H1 (cell line): ENCODE results near the gene TSEN2. TPM values are rescaled to one million over a fixed set of nuclear protein-coding genes. Genes with fewer than 3 reads are reported as not detected.
A peak's percentile ranks its signal among the peaks of the same experiment; 100 is the strongest.

ENCODE experiments used
- CTCF ChIA-PET: fragments of 300-600 bp; sonication (Branson Sonifier 250); formaldehyde crosslinking; loops from one replicate; lab custom pipeline; 2021; ENCODE audit not compliant: partially characterized antibody; lab: Charles Lee
- POLR2A ChIA-PET: fragments of 300-600 bp; sonication (Branson Sonifier 250); formaldehyde crosslinking; loops from one replicate; lab custom pipeline; 2021; ENCODE audit warnings: inconsistent platforms; ENCODE audit not compliant: partially characterized antibody; lab: Charles Lee
- DNase-seq, 2 experiments: peaks; one replicate each; pipeline versions ENCODE4 v3.0.0 to v3.0.0-alpha.2; 2010 to 2022; ENCODE audit warnings: low spot score in 2 of 2, low read depth in 1 of 2, mixed read lengths in 1 of 2
- FAIRE-seq: peaks from 2 replicates; lab custom pipeline; 2011; peaks lifted over from hg19 to GRCh38; lab: Jason Lieb, UNC
- H2AFZ ChIP-seq: 2 replicates; pipeline ENCODE4 v1.8.1; 2012; ENCODE audit warnings: low read length, inconsistent platforms
- H2AK5ac ChIP-seq: 2 replicates; pipeline ENCODE4 v1.6.1; 2013; ENCODE audit warnings: low read depth, low read length
- H2BK120ac ChIP-seq: replicated peaks from 2 replicates; pipeline ENCODE3; 2013; ENCODE audit warnings: low read depth, low read length, inconsistent platforms
- H2BK12ac ChIP-seq: 2 replicates; pipeline ENCODE4 v1.6.1; 2013; ENCODE audit warnings: low read depth, low read length
- H2BK15ac ChIP-seq: 2 replicates; pipeline ENCODE4 v1.6.1; 2013; ENCODE audit warnings: low read length
- H2BK20ac ChIP-seq: 2 replicates; pipeline ENCODE4 v1.6.1; 2013; ENCODE audit warnings: low read length
- H2BK5ac ChIP-seq: 2 replicates; pipeline ENCODE4 v1.6.1; 2013; ENCODE audit warnings: low read depth, low read length
- H3K14ac ChIP-seq: 2 replicates; pipeline ENCODE4 v1.6.1; 2013; ENCODE audit warnings: inconsistent platforms; ENCODE audit not compliant: insufficient read length
- H3K18ac ChIP-seq: 2 replicates; pipeline ENCODE4 v1.6.1; 2013; ENCODE audit warnings: low read length; ENCODE audit errors: extremely low read depth
- H3K23ac ChIP-seq: 2 replicates; pipeline ENCODE4 v1.6.1; 2013; ENCODE audit warnings: inconsistent platforms; ENCODE audit not compliant: insufficient read length
- H3K23me2 ChIP-seq: 2 replicates; pipeline ENCODE4 v1.6.1; 2013; ENCODE audit warnings: low read depth, low read length
- H3K27ac ChIP-seq: 2 replicates; pipeline ENCODE4 v1.6.1; 2011; ENCODE audit warnings: low read depth, low read length, inconsistent platforms
- H3K27me3 ChIP-seq, 4 experiments: replicated peaks in 1 of 4; 1 replicate in 1 of 4; 2 replicates in 3 of 4; pipeline versions ENCODE4 v1.6.1 to v1.8.1; 2011 to 2013; ENCODE audit warnings: low read length in 3 of 4, mild to moderate bottlenecking in 3 of 4, inconsistent platforms in 2 of 4, mixed read lengths in 2 of 4, moderate library complexity in 1 of 4; ENCODE audit not compliant: control insufficient read depth in 3 of 4, insufficient read depth in 3 of 4; ENCODE audit errors: extremely low read depth in 1 of 4
- H3K36me3 ChIP-seq, 4 experiments: 2 replicates each; pipeline versions ENCODE4 v1.6.1 to v1.8.1; 2011 to 2013; ENCODE audit warnings: mild to moderate bottlenecking in 4 of 4, low read length in 3 of 4, moderate library complexity in 2 of 4, control low read depth in 1 of 4, inconsistent platforms in 1 of 4; ENCODE audit not compliant: insufficient read depth in 4 of 4, control insufficient read depth in 2 of 4
- H3K4ac ChIP-seq: replicated peaks from 2 replicates; pipeline ENCODE3; 2013; ENCODE audit warnings: low read length, low read depth, mixed read lengths, inconsistent platforms; ENCODE audit not compliant: insufficient read length
- H3K4me1 ChIP-seq, 4 experiments: replicated peaks in 1 of 4; 1 replicate in 1 of 4; 2 replicates in 3 of 4; pipeline versions ENCODE4 v1.6.1 to v1.8.1; 2011 to 2013; ENCODE audit warnings: low read length in 3 of 4, inconsistent platforms in 2 of 4, mixed read lengths in 1 of 4; ENCODE audit not compliant: insufficient read depth in 4 of 4, control insufficient read depth in 3 of 4
- H3K4me2 ChIP-seq, 2 experiments: 2 replicates each; pipeline versions ENCODE4 v1.6.1 to v1.8.1; 2011 to 2013; ENCODE audit warnings: low read depth in 2 of 2, low read length in 2 of 2, control low read depth in 1 of 2, inconsistent platforms in 1 of 2, mild to moderate bottlenecking in 1 of 2; ENCODE audit not compliant: insufficient read depth in 1 of 2
- H3K4me3 ChIP-seq, 4 experiments: fragments of 200-600, 300-600 bp in 1 of 4; sonication (generic), shearing (Covaris generic), sonication (Bioruptor Twin) in 1 of 4; 2 replicates each; pipeline versions ENCODE4 v1.5.1 to v1.8.1; 2011 to 2016; ENCODE audit warnings: low read length in 4 of 4, low read depth in 3 of 4, control low read depth in 2 of 4, inconsistent platforms in 2 of 4, mild to moderate bottlenecking in 2 of 4, mixed read lengths in 1 of 4, moderate library complexity in 1 of 4; ENCODE audit not compliant: insufficient read depth in 2 of 4; ENCODE audit errors: extremely low read depth in 1 of 4
- H3K56ac ChIP-seq: replicated peaks from 2 replicates; pipeline ENCODE3; 2013; ENCODE audit warnings: low read depth, mild to moderate bottlenecking, mixed read lengths, low read length, inconsistent platforms; ENCODE audit not compliant: insufficient read length
- H3K79me1 ChIP-seq: 2 replicates; pipeline ENCODE4 v1.6.1; 2013; ENCODE audit warnings: low read depth, low read length, control low read depth
- H3K79me2 ChIP-seq, 2 experiments: 2 replicates each; pipeline versions ENCODE4 v1.6.1 to v1.8.1; 2012 to 2013; ENCODE audit warnings: low read length in 2 of 2, mild to moderate bottlenecking in 2 of 2, inconsistent platforms in 1 of 2; ENCODE audit not compliant: insufficient read depth in 2 of 2, control insufficient read depth in 1 of 2
- H3K9ac ChIP-seq, 4 experiments: replicated peaks in 1 of 4; 1 replicate in 1 of 4; 2 replicates in 3 of 4; pipeline versions ENCODE4 v1.6.1 to v1.8.1; 2011 to 2013; ENCODE audit warnings: low read depth in 3 of 4, low read length in 3 of 4, control low read depth in 2 of 4, mild to moderate bottlenecking in 2 of 4, moderate library complexity in 2 of 4, inconsistent platforms in 1 of 4; ENCODE audit errors: extremely low read depth in 1 of 4
- H3K9me3 ChIP-seq, 2 experiments: 2 replicates each; pipeline versions ENCODE4 v1.6.1 to v1.8.1; 2012 to 2013; ENCODE audit warnings: mild to moderate bottlenecking in 2 of 2, moderate library complexity in 2 of 2, control low read depth in 1 of 2, inconsistent platforms in 1 of 2, low read depth in 1 of 2, low read length in 1 of 2, mixed read lengths in 1 of 2; ENCODE audit not compliant: insufficient read depth in 2 of 2
- H4K20me1 ChIP-seq, 2 experiments: replicated peaks in 1 of 2; 2 replicates each; pipeline versions ENCODE3 to v1.8.1; 2011 to 2013; ENCODE audit warnings: inconsistent platforms in 2 of 2, low read length in 2 of 2, mild to moderate bottlenecking in 1 of 2; ENCODE audit not compliant: insufficient read depth in 2 of 2, control insufficient read depth in 1 of 2
- H4K5ac ChIP-seq: 2 replicates; pipeline ENCODE4 v1.6.1; 2013; ENCODE audit warnings: low read length, low read depth, mixed read lengths, inconsistent platforms; ENCODE audit not compliant: insufficient read length
- H4K8ac ChIP-seq: 2 replicates; pipeline ENCODE4 v1.8.0; 2013; ENCODE audit warnings: mild to moderate bottlenecking, moderate library complexity, low read length, inconsistent platforms; ENCODE audit not compliant: insufficient read depth; ENCODE audit errors: extremely low read depth
- H4K91ac ChIP-seq: replicated peaks from 2 replicates; pipeline ENCODE3; 2013; ENCODE audit warnings: low read length, mixed read lengths, inconsistent platforms; ENCODE audit not compliant: insufficient read length
- GABPA ChIP-seq: IDR thresholded peaks from 2 replicates; pipeline ENCODE4 v1.6.1; 2011; ENCODE audit warnings: mild to moderate bottlenecking, low read length, moderate library complexity, borderline replicate concordance; ENCODE audit not compliant: insufficient read depth
- RAD21 ChIP-seq, 2 experiments: IDR thresholded peaks in 1 of 2; conservative IDR thresholded peaks in 1 of 2; 2 replicates each; pipeline ENCODE4 v1.6.1; 2011; ENCODE audit warnings: low read depth in 2 of 2, low read length in 2 of 2, improper control_type of control experiment in 1 of 2, inconsistent platforms in 1 of 2, mild to moderate bottlenecking in 1 of 2, moderate library complexity in 1 of 2
- WGBS, 2 experiments: shearing (Covaris generic) in 1 of 2; methylation state at CpG; one replicate each; pipeline versions ENCODE4 v1.1.6 to v1.1.7; 2013 to 2015; ENCODE audit warnings: low lambda C conversion rate in 2 of 2, mixed read lengths in 2 of 2, inconsistent platforms in 1 of 2, low coverage in 1 of 2, missing lambda C conversion rate in 1 of 2; ENCODE audit not compliant: insufficient replicate concordance in 2 of 2, insufficient coverage in 1 of 2, insufficient read length in 1 of 2; ENCODE audit errors: extremely low coverage in 1 of 2, missing lambda C conversion rate in 1 of 2; 5-methylcytosine and 5-hydroxymethylcytosine counted together
- polyA plus RNA-seq, 7 experiments: library from polyadenylated mRNA; depleted of rRNA in 3 of 7; stranded (reverse) in 5 of 7; unstranded in 2 of 7; fragments of >200 nt in 5 of 7; fragments of 200-250 nt in 2 of 7; gene quantifications; 1 replicate in 5 of 7; 2 replicates in 1 of 7; 4 replicates in 1 of 7; pipeline versions ENCODE4 v1.2.1 to v1.2.3, GENCODE V29; 2011 to 2013; ENCODE audit warnings: missing spikeins in 2 of 7, mixed read lengths in 2 of 7
- total RNA-seq: library from RNA; stranded (reverse); fragmentation: NEBNext Ultra II Directional; extraction: Animal tissue kit (Norgen Biotek cat#: 25700); gene quantifications from 2 replicates; pipeline ENCODE4 v1.2.1, GENCODE V29; 2021
- TF ChIP-seq, protein P1 (sequence below), 3 experiments: IDR thresholded peaks; 1 replicate in 2 of 3; 2 replicates in 1 of 3; pipeline versions ENCODE4 v1.5.1 to v1.6.1; 2011; ENCODE audit warnings: low read length in 3 of 3, mild to moderate bottlenecking in 3 of 3, inconsistent platforms in 2 of 3, low read depth in 1 of 3, moderate library complexity in 1 of 3; ENCODE audit not compliant: insufficient read depth in 1 of 3; ENCODE audit errors: control extremely low read depth in 1 of 3

The TSEN2 gene
- total and polyA plus RNA-seq, 2 of the 8 experiments (the other 6 are each of a cell fraction or from before 2014, with no cell fraction given), result 16.1 to 22.4 TPM

DNA sequence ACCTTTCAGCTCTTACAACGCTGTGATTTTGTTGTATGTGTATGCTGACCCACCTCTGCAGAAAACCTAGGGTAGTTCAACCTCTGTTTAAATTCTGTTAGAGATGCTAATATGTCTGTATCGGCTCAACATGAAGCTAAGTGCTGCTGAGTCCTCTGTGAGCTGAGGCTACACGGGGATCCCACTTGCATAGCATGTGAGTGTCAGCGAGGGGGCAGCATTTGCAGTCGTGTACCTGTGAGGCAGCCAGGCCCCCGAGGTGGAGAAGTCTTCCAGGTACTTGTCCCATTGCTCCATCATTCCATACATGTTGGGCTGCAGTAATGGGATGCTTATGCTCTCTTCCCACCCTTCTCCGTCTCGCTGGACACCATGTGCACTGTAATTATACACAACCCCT lies 57.3 kb downstream of the TSEN2 start:
- POLR2A ChIA-PET, result interaction anchor here (1.1 to 2.6 kb wide), 2 partner anchors 12 to 15 kb away, joined by 3 to 8 read pairs; partner anchors contain the start of gene MKRN2
- Histone ChIP-seq H4K8ac (no peak overlapping the region), H3K4me1 (peaks cover 0 to 4% (median 3%) of the 10 kb centered on the region in 4 experiments; a peak in 2 of 7 replicates), H3K4ac (no peak overlapping the region), H3K4me2 (no peak overlapping the region), H3K79me1 (no peaks in the 10 kb centered on the region), H3K36me3 (peaks cover 0 to 3% (median 1%) of the 10 kb centered on the region in 4 experiments; a peak in 2 of 8 replicates), H4K5ac (no peak overlapping the region), H3K79me2 (no peaks in the 10 kb centered on the region), H2BK20ac (no peak overlapping the region), H2BK12ac (no peak overlapping the region), H3K27ac (no peak overlapping the region), H4K91ac (no peak overlapping the region), H2BK5ac (no peak overlapping the region), H4K20me1 (peaks cover 0 to 2% of the 10 kb centered on the region in 2 experiments), H3K18ac (no peak overlapping the region), H2BK15ac (no peak overlapping the region), H3K27me3 (no peaks in the 10 kb centered on the region), H3K23ac (no peak overlapping the region), H3K4me3 (no peak overlapping the region), H3K9me3 (no peaks in the 10 kb centered on the region), H2AK5ac (no peak overlapping the region), H3K23me2 (no peaks in the 10 kb centered on the region), H3K14ac (no peak overlapping the region), H2BK120ac (no peak overlapping the region), H3K9ac (no peak overlapping the region), H2AFZ (no peak overlapping the region), H3K56ac (peak overlapping the region; percentile 11)
- CTCF ChIA-PET, result interaction anchor here (0.6 to 3.2 kb wide), 10 partner anchors 10 to 422 kb away, joined by 3 to 12 read pairs (median 4); partner anchors contain the start of gene MKRN2
- 87% methylated on average over 8 of the region's 8 CpGs; no CpG with 5 or more reads in 1 of the 2 experiments for WGBS, 2 experiments
- FAIRE-seq, result no peak
- no peak for DNase-seq
- no peak for TF ChIP-seq GABPA
- TF ChIP-seq, protein P1, sequence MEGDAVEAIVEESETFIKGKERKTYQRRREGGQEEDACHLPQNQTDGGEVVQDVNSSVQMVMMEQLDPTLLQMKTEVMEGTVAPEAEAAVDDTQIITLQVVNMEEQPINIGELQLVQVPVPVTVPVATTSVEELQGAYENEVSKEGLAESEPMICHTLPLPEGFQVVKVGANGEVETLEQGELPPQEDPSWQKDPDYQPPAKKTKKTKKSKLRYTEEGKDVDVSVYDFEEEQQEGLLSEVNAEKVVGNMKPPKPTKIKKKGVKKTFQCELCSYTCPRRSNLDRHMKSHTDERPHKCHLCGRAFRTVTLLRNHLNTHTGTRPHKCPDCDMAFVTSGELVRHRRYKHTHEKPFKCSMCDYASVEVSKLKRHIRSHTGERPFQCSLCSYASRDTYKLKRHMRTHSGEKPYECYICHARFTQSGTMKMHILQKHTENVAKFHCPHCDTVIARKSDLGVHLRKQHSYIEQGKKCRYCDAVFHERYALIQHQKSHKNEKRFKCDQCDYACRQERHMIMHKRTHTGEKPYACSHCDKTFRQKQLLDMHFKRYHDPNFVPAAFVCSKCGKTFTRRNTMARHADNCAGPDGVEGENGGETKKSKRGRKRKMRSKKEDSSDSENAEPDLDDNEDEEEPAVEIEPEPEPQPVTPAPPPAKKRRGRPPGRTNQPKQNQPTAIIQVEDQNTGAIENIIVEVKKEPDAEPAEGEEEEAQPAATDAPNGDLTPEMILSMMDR (IDR thresholded peaks at IDR 0.05; ENCODE audit: control extremely low read depth in 1 of 3, insufficient read depth in 1 of 3, low read depth in 1 of 3, low read length in 3 of 3), result peak; percentile 32 to 73 (median 65)
- peak; percentile 28 to 35; a peak in 2 of 4 replicates for TF ChIP-seq RAD21 (IDR thresholded peaks at IDR 0.05 in 1 of 2, conservative IDR thresholded peaks at IDR 0.05 in 1 of 2; ENCODE audit: low read depth in 2 of 2, low read length in 2 of 2)
